ENCODE measurements around the gene ALKBH1. TPM values are rescaled to one million over a fixed set of nuclear protein-coding genes. Genes with fewer than 3 reads are reported as not detected.
"Not testable (repeated sequence)": the region's sequence is repeated elsewhere in the genome, so short reads cannot be mapped to it uniquely, and the experiment has no call there.

Gene ALKBH1
- total and polyA plus RNA-seq, 2 donors: 9.3 to 13.0 TPM

GRCh38 chr14:77710364-77710763 lies 2.5 kb upstream of the ALKBH1 start:
- peaks cover 5% of the 10 kb centered on the region for H3K36me3 ChIP-seq (ENCODE audit: insufficient read depth)
- no peak overlapping the region for H3K4me3 ChIP-seq (ENCODE audit: low read depth, low read length)
- no peak overlapping the region for H3K27ac ChIP-seq (ENCODE audit: low read depth)
- WGBS: 85% methylated on average over 2 of the region's 2 CpGs
- H3K4me1 ChIP-seq (ENCODE audit: insufficient read depth): peaks cover 1% of the 10 kb centered on the region
- DNase-seq (ENCODE audit: extremely low spot score): no peak

- Histone ChIP-seq H3K27ac (ENCODE audit: low read depth) (no peak overlapping the region), H3K36me3 (ENCODE audit: insufficient read depth) (peaks cover 4% of the 10 kb centered on the region), H3K4me1 (ENCODE audit: insufficient read depth) (peaks cover 1% of the 10 kb centered on the region), H3K4me3 (ENCODE audit: low read depth, low read length) (no peak overlapping the region)
- no peak for DNase-seq (ENCODE audit: extremely low spot score)
- 74% methylated on average over 3 of the region's 3 CpGs for WGBS
Measured at GRCh38 chr14:77709412-77709811, 1.6 kb upstream of the ALKBH1 start.

GRCh38 chr14:77708749-77709148 lies 926 bp upstream of the ALKBH1 start:
- Histone ChIP-seq H3K4me3 (ENCODE audit: low read depth, low read length) (peak overlapping the region; percentile 89), H3K36me3 (ENCODE audit: insufficient read depth) (peaks cover 4% of the 10 kb centered on the region), H3K27ac (ENCODE audit: low read depth) (no peak overlapping the region), H3K4me1 (ENCODE audit: insufficient read depth) (peaks cover 1% of the 10 kb centered on the region)
- no peak for DNase-seq (ENCODE audit: extremely low spot score)
- WGBS: 16% methylated on average over 7 of the region's 7 CpGs

- Histone ChIP-seq H3K36me3 (ENCODE audit: insufficient read depth) (peaks cover 2% of the 10 kb centered on the region), H3K4me1 (ENCODE audit: insufficient read depth) (peaks cover 1% of the 10 kb centered on the region), H3K4me3 (ENCODE audit: low read depth, low read length) (peak overlapping the region; percentile 89), H3K27ac (ENCODE audit: low read depth) (peak overlapping the region; percentile 53)
- under 1% methylated on average over 14 of the region's 14 CpGs for WGBS
- DNase-seq (ENCODE audit: extremely low spot score): no peak
Measured at GRCh38 chr14:77707355-77707723, 484 bp downstream of the ALKBH1 start.

- no peak for DNase-seq (ENCODE audit: extremely low spot score)
- Histone ChIP-seq H3K4me1 (ENCODE audit: insufficient read depth) (peaks cover 2% of the 10 kb centered on the region), H3K4me3 (ENCODE audit: low read depth, low read length) (no peak overlapping the region), H3K36me3 (ENCODE audit: insufficient read depth) (no peaks in the 10 kb centered on the region), H3K27ac (ENCODE audit: low read depth) (no peak overlapping the region)
- whole genome bisulfite sequencing: 94% methylated on average over 2 of the region's 2 CpGs
Measured at GRCh38 chr14:77691259-77691658, 16.6 kb downstream of the ALKBH1 start.

GRCh38 chr14:77682158-77682553 lies 25.7 kb downstream of the ALKBH1 start:
- H3K4me3 ChIP-seq (ENCODE audit: low read depth, low read length): no peak overlapping the region
- H3K27ac ChIP-seq (ENCODE audit: low read depth): no peak overlapping the region
- H3K36me3 ChIP-seq (ENCODE audit: insufficient read depth): peaks cover 3% of the 10 kb centered on the region
- no peak for DNase-seq (ENCODE audit: extremely low spot score)
- H3K4me1 ChIP-seq (ENCODE audit: insufficient read depth): no peaks in the 10 kb centered on the region
- 47% methylated on average over 1 of the region's 1 CpG for WGBS

GRCh38 chr14:77681196-77682157 lies 26.3 kb downstream of the ALKBH1 start:
- Histone ChIP-seq H3K36me3 (ENCODE audit: insufficient read depth) (peaks cover 3% of the 10 kb centered on the region), H3K4me1 (ENCODE audit: insufficient read depth) (no peaks in the 10 kb centered on the region), H3K27ac (ENCODE audit: low read depth) (no peak overlapping the region), H3K4me3 (ENCODE audit: low read depth, low read length) (no peak overlapping the region)
- DNase-seq (ENCODE audit: extremely low spot score): no peak
- WGBS: 73% methylated on average over 7 of the region's 7 CpGs

GRCh38 chr14:77674931-77675330 lies 32.9 kb downstream of the ALKBH1 start:
- WGBS: 91% methylated on average over 8 of the region's 8 CpGs
- no peak overlapping the region for H3K4me3 ChIP-seq (ENCODE audit: low read depth, low read length)
- H3K27ac ChIP-seq (ENCODE audit: low read depth): no peak overlapping the region
- no peak for DNase-seq (ENCODE audit: extremely low spot score)
- H3K4me1 ChIP-seq (ENCODE audit: insufficient read depth): no peaks in the 10 kb centered on the region
- H3K36me3 ChIP-seq (ENCODE audit: insufficient read depth): peaks cover 13% of the 10 kb centered on the region

- H3K4me3 ChIP-seq (ENCODE audit: low read depth, low read length): no peak overlapping the region
- H3K36me3 ChIP-seq (ENCODE audit: insufficient read depth): peaks cover 11% of the 10 kb centered on the region
- DNase-seq (ENCODE audit: extremely low spot score): no peak
- no peak overlapping the region for H3K27ac ChIP-seq (ENCODE audit: low read depth)
- no peaks in the 10 kb centered on the region for H3K4me1 ChIP-seq (ENCODE audit: insufficient read depth)
Measured at GRCh38 chr14:77673193-77673592, 34.6 kb downstream of the ALKBH1 start.

GRCh38 chr14:77667331-77667730 lies 40.5 kb downstream of the ALKBH1 start:
- Histone ChIP-seq H3K4me1 (ENCODE audit: insufficient read depth) (no peaks in the 10 kb centered on the region), H3K4me3 (ENCODE audit: low read depth, low read length) (no peak overlapping the region), H3K36me3 (ENCODE audit: insufficient read depth) (no peaks in the 10 kb centered on the region), H3K27ac (ENCODE audit: low read depth) (no peak overlapping the region)
- no peak for DNase-seq (ENCODE audit: extremely low spot score)

- no peaks in the 10 kb centered on the region for H3K4me1 ChIP-seq (ENCODE audit: insufficient read depth)
- no peak overlapping the region for H3K27ac ChIP-seq (ENCODE audit: low read depth)
- H3K4me3 ChIP-seq (ENCODE audit: low read depth, low read length): no peak overlapping the region
- H3K36me3 ChIP-seq (ENCODE audit: insufficient read depth): no peaks in the 10 kb centered on the region
- WGBS: 52% methylated on average over 6 of the region's 6 CpGs
- DNase-seq (ENCODE audit: extremely low spot score): no peak
Measured at GRCh38 chr14:77663293-77663692, 44.5 kb downstream of the ALKBH1 start.

GRCh38 chr14:77661562-77661961 lies 46.3 kb downstream of the ALKBH1 start:
- H3K4me3 ChIP-seq (ENCODE audit: low read depth, low read length); DNase-seq (ENCODE audit: extremely low spot score); H3K27ac ChIP-seq (ENCODE audit: low read depth); H3K4me1 ChIP-seq (ENCODE audit: insufficient read depth); H3K36me3 ChIP-seq (ENCODE audit: insufficient read depth): not testable (repeated sequence)
- whole genome bisulfite sequencing: 53% methylated on average over 9 of the region's 9 CpGs

GRCh38 chr14:77660754-77661153 lies 47.1 kb downstream of the ALKBH1 start:
- 83% methylated on average over 7 of the region's 7 CpGs for WGBS
- Histone ChIP-seq H3K27ac (ENCODE audit: low read depth) (no peak overlapping the region), H3K4me1 (ENCODE audit: insufficient read depth) (no peaks in the 10 kb centered on the region), H3K36me3 (ENCODE audit: insufficient read depth) (no peaks in the 10 kb centered on the region), H3K4me3 (ENCODE audit: low read depth, low read length) (no peak overlapping the region)
- no peak for DNase-seq (ENCODE audit: extremely low spot score)

- Histone ChIP-seq H3K4me1 (ENCODE audit: insufficient read depth) (no peaks in the 10 kb centered on the region), H3K36me3 (ENCODE audit: insufficient read depth) (no peaks in the 10 kb centered on the region), H3K27ac (ENCODE audit: low read depth) (no peak overlapping the region), H3K4me3 (ENCODE audit: low read depth, low read length) (no peak overlapping the region)
- DNase-seq (ENCODE audit: extremely low spot score): no peak
- 58% methylated on average over 2 of the region's 2 CpGs for WGBS
Measured at GRCh38 chr14:77659831-77660230, 48.0 kb downstream of the ALKBH1 start.

Data from urinary bladder (tissue), 4 donors.